C4-2B (cell line): Measurements from ENCODE around the gene SCFD2.

Experiments used
- H3K27ac ChIP-seq: fragments of 450-650 bp; 2 replicates; pipeline ENCODE4 v1.5.1; 2017
- ZFX ChIP-seq: fragments of 450-650 bp; IDR thresholded peaks from 2 replicates; pipeline ENCODE4 v1.6.1; 2017
- TF ChIP-seq, protein P1 (sequence below): fragments of 450-650 bp; conservative IDR thresholded peaks from 2 replicates; pipeline ENCODE4 v1.5.1; 2017; ENCODE audit warnings: mild to moderate bottlenecking

The SCFD2 gene

DNA sequence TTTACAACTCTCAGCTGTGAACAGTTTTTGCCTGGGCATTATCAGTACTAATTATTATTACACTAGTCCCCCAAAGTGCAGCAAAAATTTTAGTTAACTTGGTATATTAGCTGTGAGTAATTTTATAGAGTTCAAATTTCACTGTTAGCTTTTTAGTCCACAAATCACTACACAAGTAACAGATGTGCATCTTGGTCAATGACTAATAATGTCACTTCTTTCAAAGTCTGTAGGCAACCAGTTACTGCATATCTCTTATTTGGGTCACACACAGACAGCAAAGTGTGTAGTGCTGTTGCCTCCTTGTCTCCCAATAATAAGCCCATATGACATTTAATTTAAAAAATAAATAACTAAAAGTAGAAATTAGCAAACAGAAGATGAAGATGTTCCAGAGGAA lies 159.9 kb downstream of the SCFD2 start:
- no peak for TF ChIP-seq ZFX
- TF ChIP-seq, protein P1, sequence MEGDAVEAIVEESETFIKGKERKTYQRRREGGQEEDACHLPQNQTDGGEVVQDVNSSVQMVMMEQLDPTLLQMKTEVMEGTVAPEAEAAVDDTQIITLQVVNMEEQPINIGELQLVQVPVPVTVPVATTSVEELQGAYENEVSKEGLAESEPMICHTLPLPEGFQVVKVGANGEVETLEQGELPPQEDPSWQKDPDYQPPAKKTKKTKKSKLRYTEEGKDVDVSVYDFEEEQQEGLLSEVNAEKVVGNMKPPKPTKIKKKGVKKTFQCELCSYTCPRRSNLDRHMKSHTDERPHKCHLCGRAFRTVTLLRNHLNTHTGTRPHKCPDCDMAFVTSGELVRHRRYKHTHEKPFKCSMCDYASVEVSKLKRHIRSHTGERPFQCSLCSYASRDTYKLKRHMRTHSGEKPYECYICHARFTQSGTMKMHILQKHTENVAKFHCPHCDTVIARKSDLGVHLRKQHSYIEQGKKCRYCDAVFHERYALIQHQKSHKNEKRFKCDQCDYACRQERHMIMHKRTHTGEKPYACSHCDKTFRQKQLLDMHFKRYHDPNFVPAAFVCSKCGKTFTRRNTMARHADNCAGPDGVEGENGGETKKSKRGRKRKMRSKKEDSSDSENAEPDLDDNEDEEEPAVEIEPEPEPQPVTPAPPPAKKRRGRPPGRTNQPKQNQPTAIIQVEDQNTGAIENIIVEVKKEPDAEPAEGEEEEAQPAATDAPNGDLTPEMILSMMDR, result no peak

DNA sequence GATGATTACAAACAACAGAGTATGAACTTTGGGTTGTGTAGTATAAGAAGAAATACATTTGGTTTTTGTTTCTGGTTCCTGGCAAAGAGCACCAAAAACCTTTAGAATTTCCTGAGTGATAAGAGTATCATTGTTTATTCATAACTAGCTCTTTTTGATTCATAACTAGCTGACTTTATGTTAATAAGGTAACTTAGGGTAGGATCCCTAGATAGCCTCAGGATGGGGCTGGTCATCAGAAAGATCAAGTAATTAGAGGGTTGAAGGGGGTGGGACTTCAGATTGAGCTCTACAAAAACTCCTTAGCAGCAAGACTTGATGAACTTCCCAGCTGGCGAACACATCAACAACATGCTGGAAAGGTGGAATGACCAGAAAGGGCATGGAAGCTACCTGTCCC lies 166.5 kb downstream of the SCFD2 start:
- TF ChIP-seq ZFX, result no peak
- TF ChIP-seq, protein P1, result no peak
- no peak overlapping the region for H3K27ac ChIP-seq

More for the DNA sequence above, 159.9 kb downstream of the SCFD2 start:
- no peak overlapping the region for H3K27ac ChIP-seq

DNA sequence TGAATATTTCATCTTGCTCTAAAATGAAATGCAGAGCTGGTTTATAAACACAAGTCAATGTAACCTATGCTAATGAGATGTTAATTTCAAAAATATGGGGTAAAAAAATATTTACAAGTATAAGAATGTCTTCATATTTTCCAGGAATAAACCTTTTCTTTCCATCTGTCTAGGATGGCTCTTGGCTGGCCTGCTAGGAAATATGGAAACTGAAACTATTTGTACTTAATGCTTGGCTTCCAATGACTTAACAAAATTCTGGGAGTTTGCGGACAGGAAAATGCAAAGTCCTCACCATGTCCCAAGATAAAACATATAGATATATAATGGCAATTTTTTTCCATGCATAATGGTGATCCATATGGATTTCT lies 168.1 kb downstream of the SCFD2 start:
- no peak overlapping the region for H3K27ac ChIP-seq
- TF ChIP-seq, protein P1, result no peak
- no peak for TF ChIP-seq ZFX

DNA sequence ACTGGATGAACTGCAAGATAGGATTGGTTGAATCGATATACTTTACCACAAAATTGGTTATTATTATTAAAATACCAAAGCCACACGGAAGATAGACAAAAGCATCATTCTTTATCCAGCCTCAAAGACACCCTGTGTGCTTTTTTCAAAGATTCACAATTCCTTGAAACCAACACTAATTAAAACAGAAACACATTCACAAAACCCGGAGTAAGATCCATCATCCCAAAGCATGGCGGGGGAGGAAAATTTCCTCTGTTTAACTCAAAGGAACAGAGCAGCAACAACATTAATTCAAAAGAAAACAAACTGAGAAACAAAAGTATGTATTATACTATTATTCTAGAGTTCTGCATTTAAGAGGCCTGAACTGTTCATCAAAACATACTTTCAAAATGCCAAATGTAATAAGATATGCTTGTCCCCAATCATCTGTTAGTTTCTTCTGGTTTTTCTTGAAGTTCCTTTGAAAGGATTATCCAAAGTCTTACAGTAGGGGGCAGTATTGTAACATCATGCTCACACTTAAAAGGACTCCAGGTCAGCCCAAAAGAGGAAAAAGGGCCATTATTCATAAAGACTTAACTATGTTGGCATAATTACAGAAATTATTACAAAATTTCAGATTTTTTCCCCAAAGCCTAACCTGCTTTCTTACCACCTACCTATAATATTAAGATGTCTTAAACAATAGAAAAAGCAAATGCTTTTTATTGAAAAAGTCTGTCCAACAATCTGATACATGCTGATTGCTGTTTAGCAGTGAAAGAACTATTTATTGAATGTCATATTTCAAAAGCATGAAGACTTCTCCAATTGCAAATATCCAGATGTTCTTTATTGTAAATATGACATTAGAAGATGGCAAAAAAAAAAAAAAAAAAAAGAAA lies 168.7 kb downstream of the SCFD2 start:
- no peak for TF ChIP-seq ZFX
- TF ChIP-seq, protein P1, result peak; percentile 78
- H3K27ac ChIP-seq, result no peak overlapping the region

DNA sequence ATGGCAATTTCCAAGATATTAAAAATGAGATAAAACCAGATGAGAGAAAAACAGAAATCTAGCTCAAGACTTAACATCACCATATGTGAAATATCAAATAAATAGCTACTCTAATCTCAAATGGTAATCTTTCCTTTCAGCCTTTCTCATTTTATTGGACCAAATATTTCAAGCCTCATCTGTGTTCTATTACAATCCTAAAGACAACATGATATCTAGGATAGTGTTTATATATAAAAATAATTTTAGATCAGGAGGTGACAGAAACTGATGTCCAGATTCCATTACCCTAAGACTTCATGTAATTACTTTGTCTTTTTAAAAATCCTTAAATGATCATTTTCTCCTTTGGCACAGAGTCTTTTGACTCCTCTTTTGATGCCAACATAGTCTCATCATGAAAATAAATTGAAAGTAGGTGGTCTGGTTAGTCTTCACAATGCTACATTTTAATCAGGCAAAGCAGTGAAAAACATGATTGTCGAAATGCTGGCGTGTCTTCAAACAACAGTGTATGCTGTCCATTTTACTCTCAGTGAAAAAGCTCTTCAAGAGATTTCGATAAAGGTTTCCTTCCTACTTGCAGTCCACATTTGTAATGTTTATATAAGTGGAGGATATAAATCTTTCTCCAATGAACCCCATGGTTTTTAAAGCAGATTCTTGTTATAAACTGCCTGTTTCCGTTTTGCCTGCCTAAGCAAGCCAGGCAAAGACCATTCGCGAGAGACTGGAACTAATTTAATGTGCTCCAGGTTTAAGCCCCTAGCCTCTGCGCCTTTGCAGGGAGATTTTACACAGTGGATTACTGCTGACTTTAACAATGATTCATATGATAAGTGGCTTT lies 169.8 kb downstream of the SCFD2 start:
- TF ChIP-seq ZFX, result no peak
- TF ChIP-seq, protein P1, result no peak
- no peak overlapping the region for H3K27ac ChIP-seq

DNA sequence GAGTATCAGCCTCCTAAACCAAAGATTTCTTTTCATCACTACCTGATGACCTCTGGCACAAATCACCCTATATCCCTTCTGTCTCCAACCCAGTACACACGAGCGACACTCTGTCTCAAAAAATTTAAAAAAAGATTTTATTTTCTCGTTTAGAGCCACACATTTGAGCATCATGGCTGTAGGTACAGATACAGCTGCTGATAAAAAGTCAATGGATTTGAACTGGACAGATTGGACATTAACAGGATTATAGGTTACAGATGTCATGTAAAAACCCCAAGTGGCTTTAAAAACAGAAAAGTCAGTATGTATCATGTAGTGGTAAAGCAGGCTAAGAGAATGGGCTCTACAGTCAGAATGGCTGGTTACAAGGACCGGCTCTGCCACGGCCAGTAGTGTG lies 171.1 kb downstream of the SCFD2 start:
- TF ChIP-seq, protein P1, result no peak
- no peak for TF ChIP-seq ZFX
- no peak overlapping the region for H3K27ac ChIP-seq

DNA sequence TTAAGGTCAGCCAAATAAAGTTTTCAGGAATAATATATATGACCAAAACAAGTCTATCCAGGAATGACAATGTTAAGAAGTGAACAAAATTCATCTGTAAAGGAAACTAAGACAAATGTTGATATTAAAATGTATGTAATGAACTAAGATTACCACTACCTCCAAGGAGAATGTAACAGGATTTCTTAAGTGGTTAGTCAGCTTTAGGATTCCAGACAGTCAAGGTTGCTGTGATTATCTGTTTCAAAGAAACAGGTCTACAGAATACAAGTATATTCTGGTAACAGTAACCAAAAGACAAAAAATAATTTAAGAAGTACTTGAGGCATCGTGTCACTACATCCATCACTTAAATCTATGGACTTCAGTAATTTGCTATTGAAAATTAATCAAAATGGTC lies 172.8 kb downstream of the SCFD2 start:
- TF ChIP-seq, protein P1, result no peak
- no peak for TF ChIP-seq ZFX
- no peak overlapping the region for H3K27ac ChIP-seq
